HCT116 (cell line): ENCODE results near the gene AMY2B. TPM values are rescaled to one million over a fixed set of nuclear protein-coding genes. Genes with fewer than 3 reads are reported as not detected.
"Not testable (repeated sequence)": the region's sequence is repeated elsewhere in the genome, so short reads cannot be mapped to it uniquely, and the experiment has no call there.

Experiments used
- ATAC-seq: fragments of 200-7000 bp; cut with Tn5 transposase; 2 replicates; pipeline ENCODE4 v1.9.1; 2020; ENCODE audit warnings: mild to moderate bottlenecking, moderate library complexity
- BruUV-seq: library from RNA; stranded (reverse); fragments of 400-500 nt; replicated peaks from 2 replicates; lab custom pipeline; 2021; lab: Mats Ljungman, UMichigan
- CTCF ChIA-PET: fragments of 300-600 bp; sonication (Branson Sonifier 250); formaldehyde crosslinking; loops from one replicate; lab custom pipeline; 2021; ENCODE audit warnings: antibody characterized with exemption; lab: Charles Lee
- POLR2A ChIA-PET: fragments of 300-600, 350-600 bp; sonication (Branson Sonifier 250); formaldehyde crosslinking; loops from one replicate; lab custom pipeline; 2021; ENCODE audit warnings: antibody characterized with exemption; lab: Charles Lee
- RAD21 ChIA-PET, 2 experiments: fragments of 300-600 bp; sonication (Branson Sonifier 250); formaldehyde crosslinking; loops; one replicate each; lab custom pipeline; 2023; ENCODE audit warnings: low total read pairs in 2 of 2; ENCODE audit not compliant: uncharacterized antibody in 2 of 2, unreplicated experiment in 2 of 2, low non-redundant PET in 1 of 2; lab: Charles Lee
- DNase-seq: peaks from one replicate; pipeline ENCODE4 v3.0.0-alpha.2; 2010; ENCODE audit warnings: low read depth, low spot score
- H2AFZ ChIP-seq: fragments of 200-600 bp; shearing (Covaris generic), sonication (generic); 2 replicates; pipeline ENCODE4 v1.6.1; 2017; ENCODE audit warnings: low read depth, mixed run types, mixed read lengths, antibody characterized with exemption, low read length; ENCODE audit not compliant: poor library complexity, severe bottlenecking
- H3K27ac ChIP-seq: 2 replicates; pipeline ENCODE4 v1.5.1; 2012; ENCODE audit warnings: low read depth, low read length
- H3K27me3 ChIP-seq: fragments of 200-600 bp; sonication (generic); 2 replicates; pipeline ENCODE4 v1.6.1; 2016; ENCODE audit warnings: mixed run types, low read length, mixed read lengths; ENCODE audit not compliant: insufficient read depth
- H3K36me3 ChIP-seq, 2 experiments: fragments of 200-500 bp in 1 of 2; fragments of 200-600 bp in 1 of 2; sonication (Bioruptor generic) in 1 of 2; sonication (generic) in 1 of 2; 2 replicates each; pipeline versions ENCODE4 v1.5.1 to v1.6.1; 2014 to 2016; ENCODE audit warnings: low read length in 2 of 2, inconsistent platforms in 1 of 2, mixed read lengths in 1 of 2, mixed run types in 1 of 2; ENCODE audit not compliant: insufficient read depth in 2 of 2, control insufficient read depth in 1 of 2
- H3K4me1 ChIP-seq, 2 experiments: fragments of 200-600 bp in 1 of 2; sonication (generic) in 1 of 2; 2 replicates each; pipeline versions ENCODE4 v1.5.1 to v1.6.1; 2012 to 2017; ENCODE audit warnings: low read length in 2 of 2, inconsistent platforms in 1 of 2, mild to moderate bottlenecking in 1 of 2, mixed read lengths in 1 of 2, mixed run types in 1 of 2, moderate library complexity in 1 of 2; ENCODE audit not compliant: insufficient read depth in 2 of 2, control insufficient read depth in 1 of 2
- H3K4me2 ChIP-seq: fragments of 200-600 bp; sonication (generic); 2 replicates; pipeline ENCODE4 v1.6.1; 2017; ENCODE audit warnings: mixed run types, low read length, mixed read lengths
- H3K4me3 ChIP-seq, 2 experiments: fragments of 200-600 bp in 1 of 2; sonication (generic) in 1 of 2; replicated peaks in 1 of 2; 2 replicates each; pipeline ENCODE4 v1.5.1; 2011 to 2016; ENCODE audit warnings: low read length in 2 of 2, control low read depth in 1 of 2, low read depth in 1 of 2, mild to moderate bottlenecking in 1 of 2, mixed read lengths in 1 of 2, mixed run types in 1 of 2
- H3K79me2 ChIP-seq: fragments of 200-600 bp; sonication (generic); 2 replicates; pipeline ENCODE4 v1.6.1; 2017; ENCODE audit warnings: mild to moderate bottlenecking, mixed run types, low read length, moderate library complexity, mixed read lengths; ENCODE audit not compliant: insufficient read depth
- H3K9ac ChIP-seq: fragments of 200-600 bp; sonication (generic); 2 replicates; pipeline ENCODE4 v1.6.1; 2016; ENCODE audit warnings: low read length, mixed read lengths
- H3K9me2 ChIP-seq: fragments of 200-600 bp; sonication (generic), shearing (Covaris generic); 2 replicates; pipeline ENCODE4 v1.6.1; 2017; ENCODE audit warnings: mixed run types, mild to moderate bottlenecking, moderate library complexity; ENCODE audit not compliant: insufficient read depth
- H3K9me3 ChIP-seq, 2 experiments: fragments of 200-500 bp in 1 of 2; fragments of 200-600 bp in 1 of 2; sonication (Bioruptor generic) in 1 of 2; sonication (generic) in 1 of 2; 2 replicates each; pipeline ENCODE4 v1.6.1; 2014 to 2017; ENCODE audit warnings: low read length in 2 of 2, mixed read lengths in 2 of 2, inconsistent platforms in 1 of 2, low read depth in 1 of 2, mild to moderate bottlenecking in 1 of 2, mixed run types in 1 of 2, moderate library complexity in 1 of 2; ENCODE audit not compliant: control insufficient read depth in 1 of 2, insufficient read depth in 1 of 2
- H4K20me1 ChIP-seq: fragments of 200-600 bp; sonication (generic), shearing (Covaris generic); 2 replicates; pipeline ENCODE4 v1.6.1; 2017; ENCODE audit warnings: mixed run types, mild to moderate bottlenecking, moderate library complexity; ENCODE audit not compliant: insufficient read depth
- CEBPB ChIP-seq: IDR thresholded peaks from 2 replicates; pipeline ENCODE4 v1.6.1; 2012; ENCODE audit warnings: low read depth
- EGR1 ChIP-seq: IDR thresholded peaks from 2 replicates; pipeline ENCODE4 v1.6.1; 2012; ENCODE audit warnings: low read depth
- ELF1 ChIP-seq: IDR thresholded peaks from 2 replicates; pipeline ENCODE4 v1.6.1; 2012; ENCODE audit warnings: low read depth, borderline replicate concordance
- JUND ChIP-seq: IDR thresholded peaks from 2 replicates; pipeline ENCODE4 v1.6.1; 2012
- POLR2A ChIP-seq: IDR thresholded peaks from 2 replicates; pipeline ENCODE4 v1.7.0; 2011; ENCODE audit warnings: borderline replicate concordance; ENCODE audit not compliant: insufficient read depth, insufficient read length; ENCODE audit errors: extremely low read depth
- RAD21 ChIP-seq: IDR thresholded peaks from 2 replicates; pipeline ENCODE4 v1.6.1; 2012; ENCODE audit warnings: low read depth, mild to moderate bottlenecking
- SP1 ChIP-seq: IDR thresholded peaks from 2 replicates; pipeline ENCODE4 v1.6.1; 2012; ENCODE audit warnings: low read depth
- YY1 ChIP-seq: IDR thresholded peaks from 2 replicates; pipeline ENCODE4 v1.6.1; 2011; ENCODE audit warnings: low read length, low read depth, moderate library complexity, mild to moderate bottlenecking; ENCODE audit not compliant: insufficient replicate concordance; ENCODE audit errors: extremely low read depth
- ZFX ChIP-seq: fragments of 450-650 bp; IDR thresholded peaks from 2 replicates; pipeline ENCODE4 v1.6.1; 2017
- intact Hi-C: fragments of 100-400 bp; cut with micrococcal nuclease; formaldehyde crosslinking; loops from 2 replicates; pipeline ENCODE4 v1.10.0; 2022
- total RNA-seq: library from RNA; stranded (reverse); gene quantifications from one replicate; pipeline ENCODE4 v1.2.1, GENCODE V29; 2021; ENCODE audit not compliant: unreplicated experiment
- TF ChIP-seq, protein P1 (sequence below): IDR thresholded peaks from 2 replicates; pipeline ENCODE4 v1.6.1; 2012
- TF ChIP-seq, protein P2 (sequence below): IDR thresholded peaks from 2 replicates; pipeline ENCODE4 v1.6.1; 2012; ENCODE audit warnings: low read depth
- TF ChIP-seq, protein P3 (sequence below): IDR thresholded peaks from 2 replicates; pipeline ENCODE4 v1.6.1; 2012

AMY2B gene
- total RNA-seq, 1 experiment from 2014 or later, result 2.6 TPM

DNA sequence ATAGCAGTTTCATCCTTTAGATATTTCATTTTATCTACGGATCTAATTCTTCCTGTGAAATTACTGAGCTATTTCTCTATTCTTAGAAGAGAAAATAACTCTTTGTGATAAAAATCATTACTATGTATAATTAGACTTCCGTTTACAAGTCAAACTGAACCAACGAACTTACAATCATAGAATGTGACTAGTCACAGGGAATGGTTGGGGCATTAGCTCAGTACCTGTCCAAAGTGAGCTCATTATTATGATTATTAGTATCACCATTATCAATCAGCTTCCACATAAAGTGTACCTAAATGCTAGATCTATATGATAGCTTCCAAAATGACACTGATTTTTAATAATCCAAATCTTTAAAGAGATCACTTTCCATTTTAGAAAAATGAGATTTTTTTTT is 12.5 kb downstream of the AMY2B start:
- Histone ChIP-seq H3K9me3 (no peaks in the 10 kb centered on the region), H3K4me2 (no peak overlapping the region), H3K79me2 (no peaks in the 10 kb centered on the region), H3K27ac (no peak overlapping the region), H3K9me2 (no peaks in the 10 kb centered on the region), H4K20me1 (no peaks in the 10 kb centered on the region), H3K36me3 (no peaks in the 10 kb centered on the region), H3K4me3 (no peak overlapping the region), H3K9ac (no peak overlapping the region), H2AFZ (no peak overlapping the region), H3K27me3 (no peaks in the 10 kb centered on the region), H3K4me1 (no peaks in the 10 kb centered on the region)
- RAD21 ChIA-PET, result no interaction called here
- TF ChIP-seq, protein P1, sequence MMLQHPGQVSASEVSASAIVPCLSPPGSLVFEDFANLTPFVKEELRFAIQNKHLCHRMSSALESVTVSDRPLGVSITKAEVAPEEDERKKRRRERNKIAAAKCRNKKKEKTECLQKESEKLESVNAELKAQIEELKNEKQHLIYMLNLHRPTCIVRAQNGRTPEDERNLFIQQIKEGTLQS, result no peak
- TF ChIP-seq ZFX (no peak), CEBPB (no peak), SP1 (no peak), YY1 (no peak)
- TF ChIP-seq, protein P2, sequence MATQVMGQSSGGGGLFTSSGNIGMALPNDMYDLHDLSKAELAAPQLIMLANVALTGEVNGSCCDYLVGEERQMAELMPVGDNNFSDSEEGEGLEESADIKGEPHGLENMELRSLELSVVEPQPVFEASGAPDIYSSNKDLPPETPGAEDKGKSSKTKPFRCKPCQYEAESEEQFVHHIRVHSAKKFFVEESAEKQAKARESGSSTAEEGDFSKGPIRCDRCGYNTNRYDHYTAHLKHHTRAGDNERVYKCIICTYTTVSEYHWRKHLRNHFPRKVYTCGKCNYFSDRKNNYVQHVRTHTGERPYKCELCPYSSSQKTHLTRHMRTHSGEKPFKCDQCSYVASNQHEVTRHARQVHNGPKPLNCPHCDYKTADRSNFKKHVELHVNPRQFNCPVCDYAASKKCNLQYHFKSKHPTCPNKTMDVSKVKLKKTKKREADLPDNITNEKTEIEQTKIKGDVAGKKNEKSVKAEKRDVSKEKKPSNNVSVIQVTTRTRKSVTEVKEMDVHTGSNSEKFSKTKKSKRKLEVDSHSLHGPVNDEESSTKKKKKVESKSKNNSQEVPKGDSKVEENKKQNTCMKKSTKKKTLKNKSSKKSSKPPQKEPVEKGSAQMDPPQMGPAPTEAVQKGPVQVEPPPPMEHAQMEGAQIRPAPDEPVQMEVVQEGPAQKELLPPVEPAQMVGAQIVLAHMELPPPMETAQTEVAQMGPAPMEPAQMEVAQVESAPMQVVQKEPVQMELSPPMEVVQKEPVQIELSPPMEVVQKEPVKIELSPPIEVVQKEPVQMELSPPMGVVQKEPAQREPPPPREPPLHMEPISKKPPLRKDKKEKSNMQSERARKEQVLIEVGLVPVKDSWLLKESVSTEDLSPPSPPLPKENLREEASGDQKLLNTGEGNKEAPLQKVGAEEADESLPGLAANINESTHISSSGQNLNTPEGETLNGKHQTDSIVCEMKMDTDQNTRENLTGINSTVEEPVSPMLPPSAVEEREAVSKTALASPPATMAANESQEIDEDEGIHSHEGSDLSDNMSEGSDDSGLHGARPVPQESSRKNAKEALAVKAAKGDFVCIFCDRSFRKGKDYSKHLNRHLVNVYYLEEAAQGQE, result no peak
- DNase-seq (no peak), ATAC-seq (no peak)
- no TSS peak for BruUV-seq
- POLR2A ChIA-PET, result no interaction called here
- CTCF ChIA-PET, result no interaction called here
- intact Hi-C loops, result no loop called here

DNA sequence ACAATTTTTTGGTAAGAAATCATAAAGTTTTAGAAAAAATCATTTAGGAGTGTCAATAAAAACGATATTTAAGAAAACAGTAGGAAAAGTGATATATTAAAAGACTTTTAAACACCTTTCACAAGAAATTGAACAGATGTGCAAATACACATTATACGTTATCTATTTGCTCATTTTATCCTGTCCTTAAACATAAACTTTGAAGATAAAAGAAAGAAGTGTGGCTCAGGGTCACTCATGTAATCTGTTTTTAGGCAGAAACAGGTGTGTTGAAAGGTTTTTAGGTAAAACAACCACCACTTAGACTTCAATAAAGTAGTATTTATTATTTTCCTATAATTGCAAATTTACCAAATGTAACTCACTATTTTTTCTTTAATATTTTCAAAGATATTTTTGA is 13.1 kb downstream of the AMY2B start:
- ChIA-PET CTCF (no interaction called here), RAD21 (no interaction called here), POLR2A (no interaction called here)
- no peaks in the 10 kb centered on the region for H3K9me2 ChIP-seq
- H3K4me3 ChIP-seq, result no peak overlapping the region
- no peak overlapping the region for H3K4me2 ChIP-seq
- no peak overlapping the region for H2AFZ ChIP-seq
- no peaks in the 10 kb centered on the region for H3K27me3 ChIP-seq
- H4K20me1 ChIP-seq, result no peaks in the 10 kb centered on the region
- no peak for TF ChIP-seq RAD21
- TF ChIP-seq ELF1, result no peak
- no peak for TF ChIP-seq EGR1
- TF ChIP-seq CEBPB, result no peak
- TF ChIP-seq, protein P3, sequence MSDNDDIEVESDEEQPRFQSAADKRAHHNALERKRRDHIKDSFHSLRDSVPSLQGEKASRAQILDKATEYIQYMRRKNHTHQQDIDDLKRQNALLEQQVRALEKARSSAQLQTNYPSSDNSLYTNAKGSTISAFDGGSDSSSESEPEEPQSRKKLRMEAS, result no peak
- TF ChIP-seq POLR2A, result no peak
- TF ChIP-seq JUND, result no peak
- H3K27ac ChIP-seq, result no peak overlapping the region
- H3K36me3 ChIP-seq, result no peaks in the 10 kb centered on the region
- ATAC-seq, result no peak
- no peaks in the 10 kb centered on the region for H3K79me2 ChIP-seq
- no peak overlapping the region for H3K9ac ChIP-seq
- no TSS peak for BruUV-seq
- H3K9me3 ChIP-seq, result no peaks in the 10 kb centered on the region
- H3K4me1 ChIP-seq, result no peaks in the 10 kb centered on the region
- DNase-seq, result no peak
- intact Hi-C loops, result no loop called here

DNA sequence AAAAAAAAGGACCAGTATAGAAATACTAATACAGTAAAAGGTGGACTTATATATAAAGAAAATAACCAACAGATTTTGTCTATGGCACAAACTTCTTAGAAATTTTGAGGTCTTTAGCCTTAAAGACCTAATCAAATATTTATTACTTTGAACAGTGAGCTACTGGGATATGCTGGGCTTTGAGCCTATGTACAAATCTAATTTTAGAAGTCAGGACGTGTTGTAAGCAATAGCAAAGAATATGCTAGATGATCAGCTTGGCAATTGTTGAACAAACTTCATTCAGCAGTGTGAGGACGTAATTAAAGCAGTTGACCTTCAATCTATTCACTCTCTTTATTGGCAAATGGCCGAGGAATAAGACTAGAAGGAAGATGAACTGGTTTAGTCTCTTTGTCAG is 31.4 kb downstream of the AMY2B start:
- H3K4me3 ChIP-seq, DNase-seq, H3K27me3 ChIP-seq, H3K9ac ChIP-seq, H3K4me2 ChIP-seq, H2AFZ ChIP-seq, RAD21 ChIA-PET, H3K36me3 ChIP-seq, H3K9me3 ChIP-seq, intact Hi-C loops, ATAC-seq, BruUV-seq, H4K20me1 ChIP-seq, H3K27ac ChIP-seq, H3K79me2 ChIP-seq, POLR2A ChIA-PET, CTCF ChIA-PET, H3K9me2 ChIP-seq, H3K4me1 ChIP-seq: not testable (repeated sequence)
